ENCODE data around the gene PLB1. TPM values are rescaled to one million over a fixed set of nuclear protein-coding genes. Genes with fewer than 3 reads are reported as not detected.

Gene PLB1
- total and polyA plus RNA-seq, 2 experiments from 2014 or later: 0.06 to 0.21 TPM

DNA sequence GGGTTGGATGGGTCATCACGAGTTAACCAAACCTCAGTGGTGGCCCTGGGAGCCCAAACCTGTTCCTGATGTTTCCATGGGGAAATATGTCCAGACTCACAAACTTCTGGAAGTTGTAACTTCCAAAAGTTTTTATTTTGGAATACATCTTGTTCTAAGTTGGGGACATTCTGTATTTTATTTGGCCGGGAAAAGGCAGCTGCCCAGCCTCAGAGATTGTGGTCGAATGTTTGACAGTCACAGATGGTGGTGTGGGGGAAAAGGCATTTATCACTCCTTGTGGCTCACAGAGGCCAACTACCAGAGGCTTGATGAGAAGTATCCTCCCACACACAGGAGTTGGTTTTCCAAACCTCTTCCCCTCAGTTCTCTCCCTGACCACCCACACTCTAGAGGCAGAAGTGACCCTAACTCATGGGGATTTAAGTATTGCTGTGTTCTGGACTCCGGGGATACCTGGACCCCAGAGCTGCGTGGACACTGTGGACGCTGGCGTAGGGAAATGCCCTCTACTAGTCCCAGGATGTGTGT is 131.1 kb downstream of the PLB1 start (continued):
- TF ChIP-seq, protein P1, sequence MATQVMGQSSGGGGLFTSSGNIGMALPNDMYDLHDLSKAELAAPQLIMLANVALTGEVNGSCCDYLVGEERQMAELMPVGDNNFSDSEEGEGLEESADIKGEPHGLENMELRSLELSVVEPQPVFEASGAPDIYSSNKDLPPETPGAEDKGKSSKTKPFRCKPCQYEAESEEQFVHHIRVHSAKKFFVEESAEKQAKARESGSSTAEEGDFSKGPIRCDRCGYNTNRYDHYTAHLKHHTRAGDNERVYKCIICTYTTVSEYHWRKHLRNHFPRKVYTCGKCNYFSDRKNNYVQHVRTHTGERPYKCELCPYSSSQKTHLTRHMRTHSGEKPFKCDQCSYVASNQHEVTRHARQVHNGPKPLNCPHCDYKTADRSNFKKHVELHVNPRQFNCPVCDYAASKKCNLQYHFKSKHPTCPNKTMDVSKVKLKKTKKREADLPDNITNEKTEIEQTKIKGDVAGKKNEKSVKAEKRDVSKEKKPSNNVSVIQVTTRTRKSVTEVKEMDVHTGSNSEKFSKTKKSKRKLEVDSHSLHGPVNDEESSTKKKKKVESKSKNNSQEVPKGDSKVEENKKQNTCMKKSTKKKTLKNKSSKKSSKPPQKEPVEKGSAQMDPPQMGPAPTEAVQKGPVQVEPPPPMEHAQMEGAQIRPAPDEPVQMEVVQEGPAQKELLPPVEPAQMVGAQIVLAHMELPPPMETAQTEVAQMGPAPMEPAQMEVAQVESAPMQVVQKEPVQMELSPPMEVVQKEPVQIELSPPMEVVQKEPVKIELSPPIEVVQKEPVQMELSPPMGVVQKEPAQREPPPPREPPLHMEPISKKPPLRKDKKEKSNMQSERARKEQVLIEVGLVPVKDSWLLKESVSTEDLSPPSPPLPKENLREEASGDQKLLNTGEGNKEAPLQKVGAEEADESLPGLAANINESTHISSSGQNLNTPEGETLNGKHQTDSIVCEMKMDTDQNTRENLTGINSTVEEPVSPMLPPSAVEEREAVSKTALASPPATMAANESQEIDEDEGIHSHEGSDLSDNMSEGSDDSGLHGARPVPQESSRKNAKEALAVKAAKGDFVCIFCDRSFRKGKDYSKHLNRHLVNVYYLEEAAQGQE (IDR thresholded peaks at IDR 0.05; ENCODE audit: unreplicated experiment): no peak
- TF ChIP-seq CREB1 (CRISPR knock-in tag; IDR thresholded peaks at IDR 0.05; ENCODE audit: low read depth) (no peak), NANOG (IDR thresholded peaks at IDR 0.05; ENCODE audit: borderline replicate concordance) (no peak), EZH2phosphoT487 (IDR thresholded peaks at IDR 0.05; ENCODE audit: unreplicated experiment) (no peak), ZNF114 (CRISPR knock-in tag; IDR thresholded peaks at IDR 0.05) (no peak), JUNB (IDR thresholded peaks at IDR 0.05; ENCODE audit: unreplicated experiment) (no peak)

DNA sequence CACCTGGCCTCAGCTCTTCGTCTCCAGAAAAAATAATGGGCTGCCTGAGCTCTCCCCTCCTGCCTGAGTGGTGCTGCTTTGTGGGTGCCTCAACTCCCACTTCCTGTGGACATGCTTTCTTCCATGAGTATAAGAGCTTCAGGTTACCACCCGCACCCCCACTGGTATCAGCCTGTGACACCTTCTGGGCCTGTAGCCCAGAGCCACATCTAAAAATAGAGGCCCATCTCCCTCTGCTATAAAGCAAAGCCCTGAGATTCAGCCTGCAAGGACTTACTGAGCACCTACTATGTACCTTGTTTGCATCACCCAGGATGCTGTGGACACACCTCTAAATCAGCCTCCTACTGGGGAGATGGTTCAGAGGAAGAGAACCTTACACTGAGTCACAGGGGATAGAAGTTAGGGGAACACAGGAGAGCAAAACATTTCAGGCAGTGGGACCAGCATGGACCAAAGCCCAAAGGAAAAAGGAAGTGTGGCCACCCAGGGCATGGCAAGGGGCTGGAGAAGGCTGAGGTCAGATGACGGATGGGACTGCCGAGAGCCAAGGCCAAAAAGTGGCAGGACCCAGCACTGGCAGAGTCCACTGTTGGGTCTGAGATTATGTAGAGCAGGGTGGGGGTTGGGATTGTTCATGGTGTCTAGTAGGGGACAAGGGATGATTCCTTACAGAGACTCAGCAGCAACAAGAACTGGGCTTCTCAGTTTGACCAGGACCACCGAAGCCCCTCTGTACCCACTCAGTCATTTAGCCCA is 132.0 kb downstream of the PLB1 start:
- no peak for ATAC-seq
- TF ChIP-seq, protein P2, sequence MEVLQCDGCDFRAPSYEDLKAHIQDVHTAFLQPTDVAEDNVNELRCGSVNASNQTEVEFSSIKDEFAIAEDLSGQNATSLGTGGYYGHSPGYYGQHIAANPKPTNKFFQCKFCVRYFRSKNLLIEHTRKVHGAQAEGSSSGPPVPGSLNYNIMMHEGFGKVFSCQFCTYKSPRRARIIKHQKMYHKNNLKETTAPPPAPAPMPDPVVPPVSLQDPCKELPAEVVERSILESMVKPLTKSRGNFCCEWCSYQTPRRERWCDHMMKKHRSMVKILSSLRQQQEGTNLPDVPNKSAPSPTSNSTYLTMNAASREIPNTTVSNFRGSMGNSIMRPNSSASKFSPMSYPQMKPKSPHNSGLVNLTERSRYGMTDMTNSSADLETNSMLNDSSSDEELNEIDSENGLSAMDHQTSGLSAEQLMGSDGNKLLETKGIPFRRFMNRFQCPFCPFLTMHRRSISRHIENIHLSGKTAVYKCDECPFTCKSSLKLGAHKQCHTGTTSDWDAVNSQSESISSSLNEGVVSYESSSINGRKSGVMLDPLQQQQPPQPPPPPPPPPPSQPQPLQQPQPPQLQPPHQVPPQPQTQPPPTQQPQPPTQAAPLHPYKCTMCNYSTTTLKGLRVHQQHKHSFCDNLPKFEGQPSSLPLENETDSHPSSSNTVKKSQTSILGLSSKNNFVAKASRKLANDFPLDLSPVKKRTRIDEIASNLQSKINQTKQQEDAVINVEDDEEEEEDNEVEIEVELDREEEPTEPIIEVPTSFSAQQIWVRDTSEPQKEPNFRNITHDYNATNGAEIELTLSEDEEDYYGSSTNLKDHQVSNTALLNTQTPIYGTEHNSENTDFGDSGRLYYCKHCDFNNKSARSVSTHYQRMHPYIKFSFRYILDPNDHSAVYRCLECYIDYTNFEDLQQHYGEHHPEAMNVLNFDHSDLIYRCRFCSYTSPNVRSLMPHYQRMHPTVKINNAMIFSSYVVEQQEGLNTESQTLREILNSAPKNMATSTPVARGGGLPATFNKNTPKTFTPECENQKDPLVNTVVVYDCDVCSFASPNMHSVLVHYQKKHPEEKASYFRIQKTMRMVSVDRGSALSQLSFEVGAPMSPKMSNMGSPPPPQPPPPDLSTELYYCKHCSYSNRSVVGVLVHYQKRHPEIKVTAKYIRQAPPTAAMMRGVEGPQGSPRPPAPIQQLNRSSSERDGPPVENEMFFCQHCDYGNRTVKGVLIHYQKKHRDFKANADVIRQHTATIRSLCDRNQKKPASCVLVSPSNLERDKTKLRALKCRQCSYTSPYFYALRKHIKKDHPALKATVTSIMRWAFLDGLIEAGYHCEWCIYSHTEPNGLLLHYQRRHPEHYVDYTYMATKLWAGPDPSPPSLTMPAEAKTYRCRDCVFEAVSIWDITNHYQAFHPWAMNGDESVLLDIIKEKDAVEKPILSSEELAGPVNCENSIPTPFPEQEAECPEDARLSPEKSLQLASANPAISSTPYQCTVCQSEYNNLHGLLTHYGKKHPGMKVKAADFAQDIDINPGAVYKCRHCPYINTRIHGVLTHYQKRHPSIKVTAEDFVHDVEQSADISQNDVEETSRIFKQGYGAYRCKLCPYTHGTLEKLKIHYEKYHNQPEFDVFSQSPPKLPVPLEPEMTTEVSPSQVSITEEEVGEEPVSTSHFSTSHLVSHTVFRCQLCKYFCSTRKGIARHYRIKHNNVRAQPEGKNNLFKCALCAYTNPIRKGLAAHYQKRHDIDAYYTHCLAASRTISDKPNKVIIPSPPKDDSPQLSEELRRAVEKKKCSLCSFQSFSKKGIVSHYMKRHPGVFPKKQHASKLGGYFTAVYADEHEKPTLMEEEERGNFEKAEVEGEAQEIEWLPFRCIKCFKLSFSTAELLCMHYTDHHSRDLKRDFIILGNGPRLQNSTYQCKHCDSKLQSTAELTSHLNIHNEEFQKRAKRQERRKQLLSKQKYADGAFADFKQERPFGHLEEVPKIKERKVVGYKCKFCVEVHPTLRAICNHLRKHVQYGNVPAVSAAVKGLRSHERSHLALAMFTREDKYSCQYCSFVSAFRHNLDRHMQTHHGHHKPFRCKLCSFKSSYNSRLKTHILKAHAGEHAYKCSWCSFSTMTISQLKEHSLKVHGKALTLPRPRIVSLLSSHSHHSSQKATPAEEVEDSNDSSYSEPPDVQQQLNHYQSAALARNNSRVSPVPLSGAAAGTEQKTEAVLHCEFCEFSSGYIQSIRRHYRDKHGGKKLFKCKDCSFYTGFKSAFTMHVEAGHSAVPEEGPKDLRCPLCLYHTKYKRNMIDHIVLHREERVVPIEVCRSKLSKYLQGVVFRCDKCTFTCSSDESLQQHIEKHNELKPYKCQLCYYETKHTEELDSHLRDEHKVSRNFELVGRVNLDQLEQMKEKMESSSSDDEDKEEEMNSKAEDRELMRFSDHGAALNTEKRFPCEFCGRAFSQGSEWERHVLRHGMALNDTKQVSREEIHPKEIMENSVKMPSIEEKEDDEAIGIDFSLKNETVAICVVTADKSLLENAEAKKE (CRISPR knock-in tag; IDR thresholded peaks at IDR 0.05): no peak
- TF ChIP-seq, protein P3, sequence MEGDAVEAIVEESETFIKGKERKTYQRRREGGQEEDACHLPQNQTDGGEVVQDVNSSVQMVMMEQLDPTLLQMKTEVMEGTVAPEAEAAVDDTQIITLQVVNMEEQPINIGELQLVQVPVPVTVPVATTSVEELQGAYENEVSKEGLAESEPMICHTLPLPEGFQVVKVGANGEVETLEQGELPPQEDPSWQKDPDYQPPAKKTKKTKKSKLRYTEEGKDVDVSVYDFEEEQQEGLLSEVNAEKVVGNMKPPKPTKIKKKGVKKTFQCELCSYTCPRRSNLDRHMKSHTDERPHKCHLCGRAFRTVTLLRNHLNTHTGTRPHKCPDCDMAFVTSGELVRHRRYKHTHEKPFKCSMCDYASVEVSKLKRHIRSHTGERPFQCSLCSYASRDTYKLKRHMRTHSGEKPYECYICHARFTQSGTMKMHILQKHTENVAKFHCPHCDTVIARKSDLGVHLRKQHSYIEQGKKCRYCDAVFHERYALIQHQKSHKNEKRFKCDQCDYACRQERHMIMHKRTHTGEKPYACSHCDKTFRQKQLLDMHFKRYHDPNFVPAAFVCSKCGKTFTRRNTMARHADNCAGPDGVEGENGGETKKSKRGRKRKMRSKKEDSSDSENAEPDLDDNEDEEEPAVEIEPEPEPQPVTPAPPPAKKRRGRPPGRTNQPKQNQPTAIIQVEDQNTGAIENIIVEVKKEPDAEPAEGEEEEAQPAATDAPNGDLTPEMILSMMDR (conservative IDR thresholded peaks at IDR 0.05; ENCODE audit: low read depth in 2 of 2): no peak
- TF ChIP-seq NANOG (IDR thresholded peaks at IDR 0.05; ENCODE audit: borderline replicate concordance) (no peak), JUNB (IDR thresholded peaks at IDR 0.05; ENCODE audit: unreplicated experiment) (no peak)

More for the DNA sequence above, 132.0 kb downstream of the PLB1 start:
- Histone ChIP-seq H3F3A (replicated peaks; ENCODE audit: low read depth) (no peaks in the 10 kb centered on the region), H3K4me2 (no peak overlapping the region), H3K36me3 (ENCODE audit: insufficient read depth) (no peaks in the 10 kb centered on the region), H3K79me2 (replicated peaks; ENCODE audit: insufficient read depth) (no peaks in the 10 kb centered on the region), H3K4me1 (ENCODE audit: insufficient read depth) (peaks cover 8% of the 10 kb centered on the region), H3K4me3 (no peak overlapping the region), H2AFZ (no peak overlapping the region), H3K9me2 (ENCODE audit: insufficient read depth) (0 out of 2 replicates have a peak, but pooled peaks cover 4% of the 10 kb centered on the region), H3K27me3 (ENCODE audit: insufficient read depth) (no peaks in the 10 kb centered on the region), H4K20me1 (replicated peaks; ENCODE audit: insufficient read depth) (no peaks in the 10 kb centered on the region), H3K27ac (ENCODE audit: low read depth) (no peak overlapping the region)
- no peak overlapping the region for H3K4me3 Mint-ChIP-seq
- H3K36me3 Mint-ChIP-seq (ENCODE audit: low read depth): no peaks in the 10 kb centered on the region; the same call in 2 of the 3 replicates
- H3K27me3 Mint-ChIP-seq (ENCODE audit: insufficient read depth, low read depth, poor library complexity): peaks cover 8% of the 10 kb centered on the region
- peaks cover 18% of the 10 kb centered on the region for H3K4me1 Mint-ChIP-seq
- no peak for DNase-seq (ENCODE audit: low spot score)
- no peak overlapping the region for H3K27ac Mint-ChIP-seq
- H3K9me3 Mint-ChIP-seq: no peaks in the 10 kb centered on the region; the same call in 2 of the 3 replicates
